ENCODE results near the gene PLCH1. TPM values are rescaled to one million over a fixed set of nuclear protein-coding genes. Genes with fewer than 3 reads are reported as not detected.

PLCH1 gene
- total and polyA plus RNA-seq, 2 experiments from 2014 or later, result 8.1 to 25.3 TPM

DNA sequence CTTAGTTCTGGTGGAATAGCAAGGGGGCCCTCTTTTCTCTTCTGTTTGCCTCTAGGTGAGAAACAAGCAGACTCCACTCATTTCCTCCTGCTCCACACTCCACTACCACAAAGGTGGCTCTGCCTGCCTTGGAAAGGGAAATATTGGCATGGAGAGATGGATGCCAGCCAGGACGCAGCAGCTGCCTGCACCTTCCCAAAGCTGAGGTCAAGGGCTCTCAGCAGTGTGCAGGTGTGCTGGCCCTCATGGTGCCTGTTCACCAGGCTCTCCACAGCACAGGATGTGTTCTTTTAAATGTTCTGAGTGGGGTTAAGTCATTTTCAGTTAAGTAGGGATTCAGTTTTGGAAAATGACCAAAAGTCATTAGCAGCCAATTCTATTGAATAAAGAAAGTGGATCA, 240.2 kb downstream of the PLCH1 start:
- no peak overlapping the region for H2AFZ ChIP-seq
- H3F3A ChIP-seq (replicated peaks; ENCODE audit: low read depth), result no peaks in the 10 kb centered on the region
- DNase-seq (ENCODE audit: low spot score), result no peak
- no peak overlapping the region for H3K27ac Mint-ChIP-seq
- H3K27me3 Mint-ChIP-seq (ENCODE audit: insufficient read depth, low read depth, poor library complexity), result peaks cover 1% of the 10 kb centered on the region
- no peak overlapping the region for H3K4me2 ChIP-seq
- H3K9me2 ChIP-seq (ENCODE audit: insufficient read depth), result no peaks in the 10 kb centered on the region
- H3K36me3 ChIP-seq (ENCODE audit: insufficient read depth), result peaks cover 10% of the 10 kb centered on the region; the same call in 1 of the 2 replicates
- no peaks in the 10 kb centered on the region for H3K27me3 ChIP-seq (ENCODE audit: insufficient read depth)
- no peaks in the 10 kb centered on the region for H3K4me1 ChIP-seq (ENCODE audit: insufficient read depth)
- no peak overlapping the region for H3K4me3 Mint-ChIP-seq
- H4K20me1 ChIP-seq (replicated peaks; ENCODE audit: insufficient read depth), result no peaks in the 10 kb centered on the region
- no peaks in the 10 kb centered on the region for H3K9me3 Mint-ChIP-seq
- no peak overlapping the region for H3K4me3 ChIP-seq
- H3K27ac ChIP-seq (ENCODE audit: low read depth), result no peak overlapping the region
- TF ChIP-seq ZNF331 (CRISPR knock-in tag; IDR thresholded peaks at IDR 0.05; ENCODE audit: low read depth) (no peak), POLR2AphosphoS5 (IDR thresholded peaks at IDR 0.05; ENCODE audit: low read depth) (no peak), EZH2phosphoT487 (IDR thresholded peaks at IDR 0.05; ENCODE audit: unreplicated experiment) (no peak), CREB1 (CRISPR knock-in tag; IDR thresholded peaks at IDR 0.05; ENCODE audit: low read depth) (no peak), ZNF462 (CRISPR knock-in tag; IDR thresholded peaks at IDR 0.05) (no peak), EZH2 (IDR thresholded peaks at IDR 0.05; ENCODE audit: low read depth, unreplicated experiment) (no peak), STAT1 (IDR thresholded peaks at IDR 0.05; ENCODE audit: unreplicated experiment) (no peak), REST (IDR thresholded peaks at IDR 0.05; ENCODE audit: unreplicated experiment) (no peak), JUNB (IDR thresholded peaks at IDR 0.05; ENCODE audit: unreplicated experiment) (no peak), NANOG (IDR thresholded peaks at IDR 0.05; ENCODE audit: borderline replicate concordance) (no peak), ETS1 (IDR thresholded peaks at IDR 0.05) (no peak), ZNF114 (CRISPR knock-in tag; IDR thresholded peaks at IDR 0.05) (no peak)
- TF ChIP-seq, protein P1, sequence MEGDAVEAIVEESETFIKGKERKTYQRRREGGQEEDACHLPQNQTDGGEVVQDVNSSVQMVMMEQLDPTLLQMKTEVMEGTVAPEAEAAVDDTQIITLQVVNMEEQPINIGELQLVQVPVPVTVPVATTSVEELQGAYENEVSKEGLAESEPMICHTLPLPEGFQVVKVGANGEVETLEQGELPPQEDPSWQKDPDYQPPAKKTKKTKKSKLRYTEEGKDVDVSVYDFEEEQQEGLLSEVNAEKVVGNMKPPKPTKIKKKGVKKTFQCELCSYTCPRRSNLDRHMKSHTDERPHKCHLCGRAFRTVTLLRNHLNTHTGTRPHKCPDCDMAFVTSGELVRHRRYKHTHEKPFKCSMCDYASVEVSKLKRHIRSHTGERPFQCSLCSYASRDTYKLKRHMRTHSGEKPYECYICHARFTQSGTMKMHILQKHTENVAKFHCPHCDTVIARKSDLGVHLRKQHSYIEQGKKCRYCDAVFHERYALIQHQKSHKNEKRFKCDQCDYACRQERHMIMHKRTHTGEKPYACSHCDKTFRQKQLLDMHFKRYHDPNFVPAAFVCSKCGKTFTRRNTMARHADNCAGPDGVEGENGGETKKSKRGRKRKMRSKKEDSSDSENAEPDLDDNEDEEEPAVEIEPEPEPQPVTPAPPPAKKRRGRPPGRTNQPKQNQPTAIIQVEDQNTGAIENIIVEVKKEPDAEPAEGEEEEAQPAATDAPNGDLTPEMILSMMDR (conservative IDR thresholded peaks at IDR 0.05; ENCODE audit: low read depth in 2 of 2), result no peak
- ATAC-seq, result no peak
- no peaks in the 10 kb centered on the region for H3K4me1 Mint-ChIP-seq
- no peaks in the 10 kb centered on the region for H3K79me2 ChIP-seq (replicated peaks; ENCODE audit: insufficient read depth)
- peaks cover 17% of the 10 kb centered on the region for H3K36me3 Mint-ChIP-seq (ENCODE audit: low read depth)
